Uterus (tissue), 2 donors: ENCODE data around the gene TMEM106C.

Source experiments
- POLR2A ChIP-seq, 2 donors: fragments of 450-650 bp; IDR thresholded peaks; one replicate each; pipeline ENCODE4 v1.6.1; 2016; ENCODE audit warnings: antibody characterized with exemption in 2 of 2, mild to moderate bottlenecking in 1 of 2, moderate library complexity in 1 of 2
- TF ChIP-seq, protein P1 (sequence below), 4 experiments: fragments of 200-600 bp in 2 of 4; fragments of 450-650 bp in 2 of 4; sonication (generic) in 2 of 4; IDR thresholded peaks; one replicate each; pipeline ENCODE4 v1.5.1; 2016 to 2019; ENCODE audit warnings: antibody characterized with exemption in 4 of 4, mild to moderate bottlenecking in 2 of 4, moderate library complexity in 1 of 4

DNA sequence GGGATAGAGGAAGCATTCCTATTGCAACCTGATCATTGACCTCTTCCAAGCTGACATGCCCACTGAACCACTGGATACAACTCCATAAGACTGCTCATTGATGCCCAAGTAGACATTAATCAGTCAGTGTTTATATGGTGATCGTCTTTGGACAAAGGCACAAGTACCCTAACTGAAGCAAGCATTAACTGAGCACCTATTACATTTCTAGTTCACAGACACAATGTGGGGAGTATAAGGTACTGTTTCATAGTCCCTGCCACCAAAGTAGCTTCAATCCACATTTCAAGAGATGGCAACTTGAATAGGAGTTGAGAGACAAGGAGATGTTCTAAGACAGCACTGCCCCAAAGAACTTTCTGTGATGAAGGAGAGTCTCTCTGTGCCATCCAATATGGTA, 51.7 kb downstream of the TMEM106C start:
- TF ChIP-seq, protein P1, sequence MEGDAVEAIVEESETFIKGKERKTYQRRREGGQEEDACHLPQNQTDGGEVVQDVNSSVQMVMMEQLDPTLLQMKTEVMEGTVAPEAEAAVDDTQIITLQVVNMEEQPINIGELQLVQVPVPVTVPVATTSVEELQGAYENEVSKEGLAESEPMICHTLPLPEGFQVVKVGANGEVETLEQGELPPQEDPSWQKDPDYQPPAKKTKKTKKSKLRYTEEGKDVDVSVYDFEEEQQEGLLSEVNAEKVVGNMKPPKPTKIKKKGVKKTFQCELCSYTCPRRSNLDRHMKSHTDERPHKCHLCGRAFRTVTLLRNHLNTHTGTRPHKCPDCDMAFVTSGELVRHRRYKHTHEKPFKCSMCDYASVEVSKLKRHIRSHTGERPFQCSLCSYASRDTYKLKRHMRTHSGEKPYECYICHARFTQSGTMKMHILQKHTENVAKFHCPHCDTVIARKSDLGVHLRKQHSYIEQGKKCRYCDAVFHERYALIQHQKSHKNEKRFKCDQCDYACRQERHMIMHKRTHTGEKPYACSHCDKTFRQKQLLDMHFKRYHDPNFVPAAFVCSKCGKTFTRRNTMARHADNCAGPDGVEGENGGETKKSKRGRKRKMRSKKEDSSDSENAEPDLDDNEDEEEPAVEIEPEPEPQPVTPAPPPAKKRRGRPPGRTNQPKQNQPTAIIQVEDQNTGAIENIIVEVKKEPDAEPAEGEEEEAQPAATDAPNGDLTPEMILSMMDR (IDR thresholded peaks at IDR 0.05): no peak
- TF ChIP-seq POLR2A (IDR thresholded peaks at IDR 0.05): no peak
